HCT116 (cell line): ENCODE data around the gene LAMC3. TPM values are rescaled to one million over a fixed set of nuclear protein-coding genes. Genes with fewer than 3 reads are reported as not detected.

Experiments used
- ATAC-seq: fragments of 200-7000 bp; cut with Tn5 transposase; 2 replicates; pipeline ENCODE4 v1.9.1; 2020; ENCODE audit warnings: mild to moderate bottlenecking, moderate library complexity
- BruUV-seq: library from RNA; stranded (reverse); fragments of 400-500 nt; replicated peaks from 2 replicates; lab custom pipeline; 2021; lab: Mats Ljungman, UMichigan
- CTCF ChIA-PET: fragments of 300-600 bp; sonication (Branson Sonifier 250); formaldehyde crosslinking; loops from one replicate; lab custom pipeline; 2021; ENCODE audit warnings: antibody characterized with exemption; lab: Charles Lee
- POLR2A ChIA-PET: fragments of 300-600, 350-600 bp; sonication (Branson Sonifier 250); formaldehyde crosslinking; loops from one replicate; lab custom pipeline; 2021; ENCODE audit warnings: antibody characterized with exemption; lab: Charles Lee
- RAD21 ChIA-PET, 2 experiments: fragments of 300-600 bp; sonication (Branson Sonifier 250); formaldehyde crosslinking; loops; one replicate each; lab custom pipeline; 2023; ENCODE audit warnings: low total read pairs in 2 of 2; ENCODE audit not compliant: uncharacterized antibody in 2 of 2, unreplicated experiment in 2 of 2, low non-redundant PET in 1 of 2; lab: Charles Lee
- DNase-seq: peaks from one replicate; pipeline ENCODE4 v3.0.0-alpha.2; 2010; ENCODE audit warnings: low read depth, low spot score
- H2AFZ ChIP-seq: fragments of 200-600 bp; shearing (Covaris generic), sonication (generic); 2 replicates; pipeline ENCODE4 v1.6.1; 2017; ENCODE audit warnings: low read depth, mixed run types, mixed read lengths, antibody characterized with exemption, low read length; ENCODE audit not compliant: poor library complexity, severe bottlenecking
- H3K27ac ChIP-seq: 2 replicates; pipeline ENCODE4 v1.5.1; 2012; ENCODE audit warnings: low read depth, low read length
- H3K27me3 ChIP-seq: fragments of 200-600 bp; sonication (generic); 2 replicates; pipeline ENCODE4 v1.6.1; 2016; ENCODE audit warnings: mixed run types, low read length, mixed read lengths; ENCODE audit not compliant: insufficient read depth
- H3K36me3 ChIP-seq, 2 experiments: fragments of 200-500 bp in 1 of 2; fragments of 200-600 bp in 1 of 2; sonication (Bioruptor generic) in 1 of 2; sonication (generic) in 1 of 2; 2 replicates each; pipeline versions ENCODE4 v1.5.1 to v1.6.1; 2014 to 2016; ENCODE audit warnings: low read length in 2 of 2, inconsistent platforms in 1 of 2, mixed read lengths in 1 of 2, mixed run types in 1 of 2; ENCODE audit not compliant: insufficient read depth in 2 of 2, control insufficient read depth in 1 of 2
- H3K4me1 ChIP-seq, 2 experiments: fragments of 200-600 bp in 1 of 2; sonication (generic) in 1 of 2; 2 replicates each; pipeline versions ENCODE4 v1.5.1 to v1.6.1; 2012 to 2017; ENCODE audit warnings: low read length in 2 of 2, inconsistent platforms in 1 of 2, mild to moderate bottlenecking in 1 of 2, mixed read lengths in 1 of 2, mixed run types in 1 of 2, moderate library complexity in 1 of 2; ENCODE audit not compliant: insufficient read depth in 2 of 2, control insufficient read depth in 1 of 2
- H3K4me2 ChIP-seq: fragments of 200-600 bp; sonication (generic); 2 replicates; pipeline ENCODE4 v1.6.1; 2017; ENCODE audit warnings: mixed run types, low read length, mixed read lengths
- H3K4me3 ChIP-seq, 2 experiments: fragments of 200-600 bp in 1 of 2; sonication (generic) in 1 of 2; replicated peaks in 1 of 2; 2 replicates each; pipeline ENCODE4 v1.5.1; 2011 to 2016; ENCODE audit warnings: low read length in 2 of 2, control low read depth in 1 of 2, low read depth in 1 of 2, mild to moderate bottlenecking in 1 of 2, mixed read lengths in 1 of 2, mixed run types in 1 of 2
- H3K79me2 ChIP-seq: fragments of 200-600 bp; sonication (generic); 2 replicates; pipeline ENCODE4 v1.6.1; 2017; ENCODE audit warnings: mild to moderate bottlenecking, mixed run types, low read length, moderate library complexity, mixed read lengths; ENCODE audit not compliant: insufficient read depth
- H3K9ac ChIP-seq: fragments of 200-600 bp; sonication (generic); 2 replicates; pipeline ENCODE4 v1.6.1; 2016; ENCODE audit warnings: low read length, mixed read lengths
- H3K9me2 ChIP-seq: fragments of 200-600 bp; sonication (generic), shearing (Covaris generic); 2 replicates; pipeline ENCODE4 v1.6.1; 2017; ENCODE audit warnings: mixed run types, mild to moderate bottlenecking, moderate library complexity; ENCODE audit not compliant: insufficient read depth
- H3K9me3 ChIP-seq, 2 experiments: fragments of 200-500 bp in 1 of 2; fragments of 200-600 bp in 1 of 2; sonication (Bioruptor generic) in 1 of 2; sonication (generic) in 1 of 2; 2 replicates each; pipeline ENCODE4 v1.6.1; 2014 to 2017; ENCODE audit warnings: low read length in 2 of 2, mixed read lengths in 2 of 2, inconsistent platforms in 1 of 2, low read depth in 1 of 2, mild to moderate bottlenecking in 1 of 2, mixed run types in 1 of 2, moderate library complexity in 1 of 2; ENCODE audit not compliant: control insufficient read depth in 1 of 2, insufficient read depth in 1 of 2
- H4K20me1 ChIP-seq: fragments of 200-600 bp; sonication (generic), shearing (Covaris generic); 2 replicates; pipeline ENCODE4 v1.6.1; 2017; ENCODE audit warnings: mixed run types, mild to moderate bottlenecking, moderate library complexity; ENCODE audit not compliant: insufficient read depth
- CBX3 ChIP-seq: IDR thresholded peaks from 2 replicates; pipeline ENCODE4 v1.6.1; 2012; ENCODE audit warnings: low read depth
- CEBPB ChIP-seq: IDR thresholded peaks from 2 replicates; pipeline ENCODE4 v1.6.1; 2012; ENCODE audit warnings: low read depth
- EGR1 ChIP-seq: IDR thresholded peaks from 2 replicates; pipeline ENCODE4 v1.6.1; 2012; ENCODE audit warnings: low read depth
- ELF1 ChIP-seq: IDR thresholded peaks from 2 replicates; pipeline ENCODE4 v1.6.1; 2012; ENCODE audit warnings: low read depth, borderline replicate concordance
- EZH2 ChIP-seq: fragments of 200-600 bp; sonication (generic); IDR thresholded peaks from 2 replicates; pipeline ENCODE4 v1.6.1; 2017; ENCODE audit warnings: antibody characterized with exemption, mixed run types
- EZH2phosphoT487 ChIP-seq: fragments of 200-600 bp; IDR thresholded peaks from 2 replicates; pipeline ENCODE4 v1.6.1; 2018; ENCODE audit warnings: antibody characterized with exemption, borderline replicate concordance
- FOSL1 ChIP-seq: IDR thresholded peaks from 2 replicates; pipeline ENCODE4 v1.6.1; 2012; ENCODE audit warnings: low read depth
- POLR2AphosphoS5 ChIP-seq: IDR thresholded peaks from 2 replicates; pipeline ENCODE4 v1.6.1; 2011; ENCODE audit warnings: mild to moderate bottlenecking, low read depth, low read length, moderate library complexity
- SP1 ChIP-seq: IDR thresholded peaks from 2 replicates; pipeline ENCODE4 v1.6.1; 2012; ENCODE audit warnings: low read depth
- YY1 ChIP-seq: IDR thresholded peaks from 2 replicates; pipeline ENCODE4 v1.6.1; 2011; ENCODE audit warnings: low read length, low read depth, moderate library complexity, mild to moderate bottlenecking; ENCODE audit not compliant: insufficient replicate concordance; ENCODE audit errors: extremely low read depth
- intact Hi-C: fragments of 100-400 bp; cut with micrococcal nuclease; formaldehyde crosslinking; loops from 2 replicates; pipeline ENCODE4 v1.10.0; 2022
- total RNA-seq: library from RNA; stranded (reverse); gene quantifications from one replicate; pipeline ENCODE4 v1.2.1, GENCODE V29; 2021; ENCODE audit not compliant: unreplicated experiment
- TF ChIP-seq, protein P1 (sequence below), 3 experiments: fragments of 200-600 bp in 1 of 3; sonication (generic) in 1 of 3; IDR thresholded peaks in 2 of 3; conservative IDR thresholded peaks in 1 of 3; 2 replicates each; pipeline ENCODE4 v1.5.1; 2012 to 2017; ENCODE audit warnings: low read depth in 2 of 3, low read length in 2 of 3, antibody characterized with exemption in 1 of 3, borderline replicate concordance in 1 of 3, control low read depth in 1 of 3, mild to moderate bottlenecking in 1 of 3, mixed read lengths in 1 of 3, mixed run types in 1 of 3, moderate library complexity in 1 of 3; ENCODE audit not compliant: insufficient read depth in 1 of 3
- TF ChIP-seq, protein P2 (sequence below): IDR thresholded peaks from 2 replicates; pipeline ENCODE4 v1.6.1; 2012
- TF ChIP-seq, protein P3 (sequence below): IDR thresholded peaks from 2 replicates; pipeline ENCODE4 v1.6.1; 2012; ENCODE audit warnings: low read depth

LAMC3 gene
- total RNA-seq, 1 experiment from 2014 or later = 7.7 TPM

DNA sequence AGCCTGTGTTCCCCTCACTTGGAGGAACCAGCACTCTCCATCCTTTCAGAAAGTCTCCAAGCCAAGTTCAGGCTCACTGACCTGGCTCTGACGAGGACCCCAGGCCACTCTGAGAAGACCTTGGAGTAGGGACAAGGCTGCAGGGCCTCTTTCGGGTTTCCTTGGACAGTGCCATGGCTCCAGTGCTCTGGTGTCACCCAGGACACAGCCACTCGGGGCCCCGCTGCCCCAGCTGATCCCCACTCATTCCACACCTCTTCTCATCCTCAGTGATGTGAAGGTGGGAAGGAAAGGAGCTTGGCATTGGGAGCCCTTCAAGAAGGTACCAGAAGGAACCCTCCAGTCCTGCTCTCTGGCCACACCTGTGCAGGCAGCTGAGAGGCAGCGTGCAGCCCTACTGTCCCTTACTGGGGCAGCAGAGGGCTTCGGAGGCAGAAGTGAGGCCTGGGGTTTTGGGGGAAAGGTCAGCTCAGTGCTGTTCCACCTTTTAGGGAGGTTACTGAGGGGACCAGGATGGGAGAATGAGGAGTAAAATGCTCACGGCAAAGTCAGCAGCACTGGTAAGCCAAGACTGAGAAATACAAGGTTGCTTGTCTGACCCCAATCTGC is 111.8 kb downstream of the LAMC3 start:
- intact Hi-C loops = no loop called here
- RAD21 ChIA-PET = no interaction called here
- POLR2A ChIA-PET = no interaction called here
- Histone ChIP-seq H3K79me2 (peaks cover 10% of the 10 kb centered on the region), H3K9ac (no peak overlapping the region), H2AFZ (no peak overlapping the region), H3K9me3 (no peaks in the 10 kb centered on the region), H4K20me1 (no peaks in the 10 kb centered on the region), H3K27ac (no peak overlapping the region), H3K27me3 (no peaks in the 10 kb centered on the region), H3K36me3 (peaks cover 3 to 5% of the 10 kb centered on the region in 2 experiments; a peak in 2 of 4 replicates), H3K4me1 (peaks cover 0 to 3% of the 10 kb centered on the region in 2 experiments; a peak in 1 of 4 replicates), H3K4me2 (no peak overlapping the region), H3K4me3 (no peak overlapping the region), H3K9me2 (no peaks in the 10 kb centered on the region)
- TF ChIP-seq EZH2phosphoT487 (no peak), POLR2AphosphoS5 (no peak), CBX3 (no peak), ELF1 (no peak), CEBPB (no peak), EGR1 (no peak), EZH2 (no peak), SP1 (no peak), YY1 (no peak), FOSL1 (no peak)
- TF ChIP-seq, protein P1, sequence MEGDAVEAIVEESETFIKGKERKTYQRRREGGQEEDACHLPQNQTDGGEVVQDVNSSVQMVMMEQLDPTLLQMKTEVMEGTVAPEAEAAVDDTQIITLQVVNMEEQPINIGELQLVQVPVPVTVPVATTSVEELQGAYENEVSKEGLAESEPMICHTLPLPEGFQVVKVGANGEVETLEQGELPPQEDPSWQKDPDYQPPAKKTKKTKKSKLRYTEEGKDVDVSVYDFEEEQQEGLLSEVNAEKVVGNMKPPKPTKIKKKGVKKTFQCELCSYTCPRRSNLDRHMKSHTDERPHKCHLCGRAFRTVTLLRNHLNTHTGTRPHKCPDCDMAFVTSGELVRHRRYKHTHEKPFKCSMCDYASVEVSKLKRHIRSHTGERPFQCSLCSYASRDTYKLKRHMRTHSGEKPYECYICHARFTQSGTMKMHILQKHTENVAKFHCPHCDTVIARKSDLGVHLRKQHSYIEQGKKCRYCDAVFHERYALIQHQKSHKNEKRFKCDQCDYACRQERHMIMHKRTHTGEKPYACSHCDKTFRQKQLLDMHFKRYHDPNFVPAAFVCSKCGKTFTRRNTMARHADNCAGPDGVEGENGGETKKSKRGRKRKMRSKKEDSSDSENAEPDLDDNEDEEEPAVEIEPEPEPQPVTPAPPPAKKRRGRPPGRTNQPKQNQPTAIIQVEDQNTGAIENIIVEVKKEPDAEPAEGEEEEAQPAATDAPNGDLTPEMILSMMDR (IDR thresholded peaks at IDR 0.05 in 2 of 3, conservative IDR thresholded peaks at IDR 0.05 in 1 of 3; ENCODE audit: borderline replicate concordance in 1 of 3, insufficient read depth in 1 of 3, low read depth in 2 of 3, low read length in 2 of 3) = no peak
- TF ChIP-seq, protein P2, sequence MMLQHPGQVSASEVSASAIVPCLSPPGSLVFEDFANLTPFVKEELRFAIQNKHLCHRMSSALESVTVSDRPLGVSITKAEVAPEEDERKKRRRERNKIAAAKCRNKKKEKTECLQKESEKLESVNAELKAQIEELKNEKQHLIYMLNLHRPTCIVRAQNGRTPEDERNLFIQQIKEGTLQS = no peak
- TF ChIP-seq, protein P3, sequence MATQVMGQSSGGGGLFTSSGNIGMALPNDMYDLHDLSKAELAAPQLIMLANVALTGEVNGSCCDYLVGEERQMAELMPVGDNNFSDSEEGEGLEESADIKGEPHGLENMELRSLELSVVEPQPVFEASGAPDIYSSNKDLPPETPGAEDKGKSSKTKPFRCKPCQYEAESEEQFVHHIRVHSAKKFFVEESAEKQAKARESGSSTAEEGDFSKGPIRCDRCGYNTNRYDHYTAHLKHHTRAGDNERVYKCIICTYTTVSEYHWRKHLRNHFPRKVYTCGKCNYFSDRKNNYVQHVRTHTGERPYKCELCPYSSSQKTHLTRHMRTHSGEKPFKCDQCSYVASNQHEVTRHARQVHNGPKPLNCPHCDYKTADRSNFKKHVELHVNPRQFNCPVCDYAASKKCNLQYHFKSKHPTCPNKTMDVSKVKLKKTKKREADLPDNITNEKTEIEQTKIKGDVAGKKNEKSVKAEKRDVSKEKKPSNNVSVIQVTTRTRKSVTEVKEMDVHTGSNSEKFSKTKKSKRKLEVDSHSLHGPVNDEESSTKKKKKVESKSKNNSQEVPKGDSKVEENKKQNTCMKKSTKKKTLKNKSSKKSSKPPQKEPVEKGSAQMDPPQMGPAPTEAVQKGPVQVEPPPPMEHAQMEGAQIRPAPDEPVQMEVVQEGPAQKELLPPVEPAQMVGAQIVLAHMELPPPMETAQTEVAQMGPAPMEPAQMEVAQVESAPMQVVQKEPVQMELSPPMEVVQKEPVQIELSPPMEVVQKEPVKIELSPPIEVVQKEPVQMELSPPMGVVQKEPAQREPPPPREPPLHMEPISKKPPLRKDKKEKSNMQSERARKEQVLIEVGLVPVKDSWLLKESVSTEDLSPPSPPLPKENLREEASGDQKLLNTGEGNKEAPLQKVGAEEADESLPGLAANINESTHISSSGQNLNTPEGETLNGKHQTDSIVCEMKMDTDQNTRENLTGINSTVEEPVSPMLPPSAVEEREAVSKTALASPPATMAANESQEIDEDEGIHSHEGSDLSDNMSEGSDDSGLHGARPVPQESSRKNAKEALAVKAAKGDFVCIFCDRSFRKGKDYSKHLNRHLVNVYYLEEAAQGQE = no peak
- ATAC-seq = no peak
- DNase-seq = no peak
- CTCF ChIA-PET = no interaction called here
- BruUV-seq = no TSS peak
